HEK293T (cell line): Measurements from ENCODE around the gene TOPAZ1.

Experiments used
- BHLHE40 ChIP-seq: fragments of 450-650 bp; IDR thresholded peaks from 2 replicates; pipeline ENCODE4 v1.6.1; 2016; ENCODE audit warnings: mild to moderate bottlenecking, moderate library complexity, borderline replicate concordance
- CTBP1 ChIP-seq: fragments of 450-650 bp; IDR thresholded peaks from 2 replicates; pipeline ENCODE4 v1.6.1; 2016; ENCODE audit warnings: borderline replicate concordance
- ELF4 ChIP-seq: fragments of 450-650 bp; IDR thresholded peaks from 2 replicates; pipeline ENCODE4 v1.6.1; 2017; ENCODE audit warnings: antibody characterized with exemption
- FOXA1 ChIP-seq: fragments of 450-650 bp; IDR thresholded peaks from 2 replicates; pipeline ENCODE4 v1.6.1; 2016; ENCODE audit warnings: mild to moderate bottlenecking
- FOXK2 ChIP-seq: fragments of 450-650 bp; IDR thresholded peaks from 2 replicates; pipeline ENCODE4 v1.6.1; 2016; ENCODE audit warnings: mild to moderate bottlenecking
- FOXM1 ChIP-seq: fragments of 450-650 bp; IDR thresholded peaks from 2 replicates; pipeline ENCODE4 v1.6.1; 2017; ENCODE audit warnings: mild to moderate bottlenecking, borderline replicate concordance
- HDGF ChIP-seq: fragments of 450-650 bp; IDR thresholded peaks from 2 replicates; pipeline ENCODE4 v1.6.1; 2017; ENCODE audit warnings: antibody characterized with exemption, borderline replicate concordance
- LEF1 ChIP-seq: fragments of 450-650 bp; IDR thresholded peaks from 2 replicates; pipeline ENCODE4 v1.6.1; 2017; ENCODE audit warnings: mild to moderate bottlenecking, borderline replicate concordance
- SP1 ChIP-seq: fragments of 450-650 bp; IDR thresholded peaks from 2 replicates; pipeline ENCODE4 v1.6.1; 2017
- SUZ12 ChIP-seq: fragments of 450-650 bp; IDR thresholded peaks from 2 replicates; pipeline ENCODE4 v1.6.1; 2016; ENCODE audit warnings: mild to moderate bottlenecking
- TARDBP ChIP-seq: fragments of 450-650 bp; IDR thresholded peaks from 2 replicates; pipeline ENCODE4 v1.6.1; 2016
- ZNF384 ChIP-seq: fragments of 450-650 bp; IDR thresholded peaks from 2 replicates; pipeline ENCODE4 v1.6.1; 2016

DNA sequence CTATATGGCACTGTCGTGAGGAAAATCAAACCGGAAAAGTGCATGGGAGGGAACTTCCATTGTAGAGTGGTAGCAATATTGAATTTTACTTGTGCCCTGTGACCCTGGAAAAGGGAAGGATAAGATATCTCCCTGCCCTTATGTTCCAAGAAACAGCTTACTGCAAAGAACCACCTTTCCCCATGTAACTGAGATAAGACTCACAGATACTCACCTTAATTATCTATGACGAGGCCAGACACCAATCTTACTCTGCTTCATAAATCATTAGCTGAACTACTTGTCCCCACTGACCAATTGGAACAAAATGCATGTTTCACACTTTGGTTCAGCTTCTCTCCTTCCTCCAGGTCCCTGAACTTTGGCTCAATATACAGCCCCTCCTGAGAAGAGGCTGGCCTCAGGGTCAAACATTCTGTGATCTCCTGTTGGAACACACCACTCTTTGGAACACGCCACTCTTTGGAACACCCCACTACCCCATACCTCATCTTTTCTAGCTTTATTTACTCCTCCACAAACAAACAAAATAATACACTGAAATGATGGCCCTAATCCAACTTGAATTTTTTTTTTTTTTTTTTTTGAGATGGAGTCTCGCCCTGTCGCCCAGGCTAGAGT is 6.9 kb upstream of the TOPAZ1 start:
- TF ChIP-seq FOXM1 (no peak), BHLHE40 (no peak), FOXA1 (no peak), FOXK2 (no peak), SP1 (no peak), HDGF (no peak), ZNF384 (no peak), LEF1 (no peak), ELF4 (no peak), TARDBP (no peak), SUZ12 (no peak), CTBP1 (no peak)
